IMR-90 (cell line): Measurements from ENCODE around the gene NLE1.

Experiments used
- CEBPB ChIP-seq: IDR thresholded peaks from 2 replicates; pipeline ENCODE4 v1.6.1; 2012; ENCODE audit warnings: low read depth, low read length, improper control_type of control experiment
- CTCF ChIP-seq: conservative IDR thresholded peaks from 2 replicates; pipeline ENCODE4 v1.5.1; 2012; ENCODE audit warnings: mild to moderate bottlenecking, low read depth, low read length, improper control_type of control experiment
- ELK1 ChIP-seq: fragments of 150-350 bp; IDR thresholded peaks from 2 replicates; pipeline ENCODE4 v1.6.1; 2016; ENCODE audit warnings: low read depth, mild to moderate bottlenecking, low read length, moderate library complexity, borderline replicate concordance
- MAZ ChIP-seq: IDR thresholded peaks from 2 replicates; pipeline ENCODE4 v1.6.1; 2012; ENCODE audit warnings: low read depth, mild to moderate bottlenecking, low read length, improper control_type of control experiment, moderate library complexity, borderline replicate concordance
- MXI1 ChIP-seq: IDR thresholded peaks from 2 replicates; pipeline ENCODE4 v1.6.1; 2012; ENCODE audit warnings: low read depth, mild to moderate bottlenecking, low read length, moderate library complexity, borderline replicate concordance
- NFE2L2 ChIP-seq: fragments of 150-350 bp; IDR thresholded peaks from 2 replicates; pipeline ENCODE4 v1.6.1; 2016; ENCODE audit warnings: low read depth, mild to moderate bottlenecking, low read length
- POLR2A ChIP-seq: IDR thresholded peaks from 2 replicates; pipeline ENCODE4 v1.6.1; 2012; ENCODE audit warnings: mild to moderate bottlenecking, low read depth, low read length
- RAD21 ChIP-seq: IDR thresholded peaks from 2 replicates; pipeline ENCODE4 v1.6.1; 2012; ENCODE audit warnings: low read length, improper control_type of control experiment
- RCOR1 ChIP-seq: IDR thresholded peaks from 2 replicates; pipeline ENCODE4 v1.6.1; 2012; ENCODE audit warnings: mild to moderate bottlenecking, low read length, improper control_type of control experiment; ENCODE audit not compliant: insufficient replicate concordance
- SMC3 ChIP-seq: fragments of 150-350 bp; IDR thresholded peaks from 2 replicates; pipeline ENCODE4 v1.6.1; 2016; ENCODE audit warnings: low read depth, mild to moderate bottlenecking, antibody characterized with exemption, low read length, moderate library complexity

DNA sequence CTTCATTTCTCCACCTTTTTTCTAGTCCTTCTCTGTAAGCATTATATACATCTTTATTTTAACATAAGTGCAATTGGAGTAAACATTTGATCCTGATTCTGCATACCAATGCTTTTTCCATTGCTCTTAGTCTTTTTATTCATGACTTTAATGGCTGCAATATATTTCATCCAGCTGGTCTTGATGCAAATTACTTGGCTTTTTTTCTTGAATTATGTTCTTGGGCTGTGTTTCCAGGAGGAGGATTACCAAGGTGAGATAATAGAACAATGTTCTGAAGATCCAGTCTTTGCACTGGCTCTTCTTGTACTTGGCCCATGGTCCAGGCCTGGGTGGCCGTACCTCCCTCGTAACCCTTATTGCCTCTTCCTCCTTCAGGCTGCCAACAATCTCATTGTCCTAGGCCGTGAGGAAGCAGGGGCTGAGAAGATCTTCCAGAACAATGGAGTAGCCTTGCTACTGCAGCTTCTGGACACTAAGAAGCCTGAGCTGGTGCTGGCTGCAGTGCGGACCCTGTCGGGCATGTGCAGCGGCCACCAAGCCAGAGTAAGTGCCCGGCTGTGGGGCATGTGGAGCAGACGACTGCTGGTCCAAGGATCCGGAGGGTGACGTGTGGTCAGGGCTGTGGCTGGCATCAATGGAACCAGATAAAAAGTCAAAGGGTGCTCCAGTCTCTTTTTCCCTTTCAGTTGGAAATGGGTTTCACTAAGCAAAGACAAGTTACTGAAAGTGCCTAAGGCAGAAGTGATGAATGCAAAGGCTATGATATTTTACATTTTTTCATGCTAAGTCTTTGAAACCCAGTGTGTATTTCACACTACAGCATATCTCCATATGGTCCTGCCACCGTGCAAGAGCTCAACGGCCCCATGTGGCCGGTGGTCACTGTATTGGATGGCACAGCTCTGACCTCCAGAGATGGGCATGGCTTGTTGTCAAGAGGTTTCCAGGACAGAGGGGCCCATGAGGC is 12.4 kb upstream of the NLE1 start:
- TF ChIP-seq RAD21 (no peak), CEBPB (no peak), CTCF (no peak), RCOR1 (no peak), POLR2A (no peak), ELK1 (no peak), MAZ (no peak), SMC3 (no peak), MXI1 (no peak), NFE2L2 (no peak)
